ENCODE measurements around the gene COL1A2.

The COL1A2 gene

GRCh38 chr7:94410413-94411187 is 15.9 kb downstream of the COL1A2 start:
- no peak for DNase-seq (ENCODE audit: low spot score)

GRCh38 chr7:94411188-94411466 is 16.4 kb downstream of the COL1A2 start:
- DNase-seq (ENCODE audit: low spot score): no peak

- DNase-seq (ENCODE audit: low spot score): no peak
These were observed 18.1 kb downstream of the COL1A2 start for GRCh38 chr7:94412762-94413322.

- no peak for DNase-seq (ENCODE audit: low spot score)
These were observed 19.8 kb downstream of the COL1A2 start for GRCh38 chr7:94414481-94414880.

- DNase-seq (ENCODE audit: low spot score): no peak
These were observed 20.3 kb downstream of the COL1A2 start for GRCh38 chr7:94414980-94415379.

GRCh38 chr7:94417306-94417705 is 22.6 kb downstream of the COL1A2 start:
- no peak for DNase-seq (ENCODE audit: low spot score)

- DNase-seq (ENCODE audit: low spot score): no peak
These were observed 23.2 kb downstream of the COL1A2 start for GRCh38 chr7:94417901-94418300.

- no peak for DNase-seq (ENCODE audit: low spot score)
These were observed 24.2 kb downstream of the COL1A2 start for GRCh38 chr7:94418851-94419250.

GRCh38 chr7:94420328-94420727 is 25.6 kb downstream of the COL1A2 start:
- no peak for DNase-seq (ENCODE audit: low spot score)

- DNase-seq (ENCODE audit: low spot score): no peak
These were observed 27.0 kb downstream of the COL1A2 start for GRCh38 chr7:94421681-94422080.

- DNase-seq (ENCODE audit: low spot score): no peak
These were observed 27.4 kb downstream of the COL1A2 start for GRCh38 chr7:94422136-94422535.

GRCh38 chr7:94422827-94423460 is 28.2 kb downstream of the COL1A2 start:
- no peak for DNase-seq (ENCODE audit: low spot score)

GRCh38 chr7:94423863-94424735 is 29.4 kb downstream of the COL1A2 start:
- DNase-seq (ENCODE audit: low spot score): no peak

- DNase-seq (ENCODE audit: low spot score): no peak
These were observed 30.9 kb downstream of the COL1A2 start for GRCh38 chr7:94425546-94425945.

- no peak for DNase-seq (ENCODE audit: low spot score)
These were observed 32.5 kb downstream of the COL1A2 start for GRCh38 chr7:94426980-94427875.

- DNase-seq (ENCODE audit: low spot score): no peak
These were observed 34.5 kb downstream of the COL1A2 start for GRCh38 chr7:94429153-94429552.

- DNase-seq (ENCODE audit: low spot score): no peak
These were observed 36.5 kb downstream of the COL1A2 start for GRCh38 chr7:94431176-94431575.

GRCh38 chr7:94431619-94432280 is 37.1 kb downstream of the COL1A2 start:
- DNase-seq (ENCODE audit: low spot score): no peak

GRCh38 chr7:94432281-94432670 is 37.6 kb downstream of the COL1A2 start:
- no peak for DNase-seq (ENCODE audit: low spot score)

- no peak for DNase-seq (ENCODE audit: low spot score)
These were observed 38.1 kb downstream of the COL1A2 start for GRCh38 chr7:94432817-94433216.

- DNase-seq (ENCODE audit: low spot score): no peak
These were observed 38.5 kb downstream of the COL1A2 start for GRCh38 chr7:94433224-94433623.
